HepG2 (cell line): ENCODE results near the gene CGB8. TPM values are rescaled to one million over a fixed set of nuclear protein-coding genes. Genes with fewer than 3 reads are reported as not detected.
A peak's percentile ranks its signal among the peaks of the same experiment; 100 is the strongest.

ENCODE experiments used
- AGO2 ChIP-seq: fragments of 200-400 bp; formaldehyde crosslinking; optimal IDR thresholded peaks from 2 replicates; pipeline ENCODE3; 2017; ENCODE audit warnings: mild to moderate bottlenecking, low read depth, low read length, moderate library complexity
- BORCS8-MEF2B ChIP-seq: sonication (generic); formaldehyde crosslinking; IDR thresholded peaks from 2 replicates; pipeline ENCODE4 v1.8.0; 2022; ENCODE audit warnings: mild to moderate bottlenecking, missing genetic modification reagents
- BRCA1 ChIP-seq: sonication (generic); formaldehyde crosslinking; IDR thresholded peaks from 2 replicates; pipeline ENCODE4 v1.4.0; 2020; ENCODE audit warnings: missing genetic modification reagents
- CENPT ChIP-seq: sonication (generic); formaldehyde crosslinking; IDR thresholded peaks from 2 replicates; pipeline ENCODE4 v1.8.0; 2022; ENCODE audit warnings: low read depth, mild to moderate bottlenecking, moderate library complexity, missing genetic modification reagents
- FOXK1 ChIP-seq: sonication (generic); formaldehyde crosslinking; IDR thresholded peaks from 2 replicates; pipeline ENCODE4 v1.4.0; 2020; ENCODE audit warnings: low read depth, missing genetic modification reagents, borderline replicate concordance
- HES4 ChIP-seq: sonication (generic); formaldehyde crosslinking; IDR thresholded peaks from 2 replicates; pipeline ENCODE4 v1.9.0; 2021; ENCODE audit warnings: mild to moderate bottlenecking, missing genetic modification reagents, borderline replicate concordance
- HOXA5 ChIP-seq: sonication (generic); formaldehyde crosslinking; IDR thresholded peaks from 2 replicates; pipeline ENCODE4 v1.4.0; 2020; ENCODE audit warnings: missing genetic modification reagents
- KLF9 ChIP-seq: IDR thresholded peaks from 2 replicates; pipeline ENCODE4 v1.6.1; 2016; ENCODE audit warnings: low read depth
- MAX ChIP-seq: IDR thresholded peaks from 2 replicates; pipeline ENCODE4 v1.6.1; 2012; ENCODE audit warnings: inconsistent platforms
- NCOA1 ChIP-seq: sonication (generic); formaldehyde crosslinking; IDR thresholded peaks from 2 replicates; pipeline ENCODE4 v1.9.0; 2021; ENCODE audit warnings: missing genetic modification reagents
- RORA ChIP-seq: sonication (generic); formaldehyde crosslinking; IDR thresholded peaks from 2 replicates; pipeline ENCODE4 v1.5.0; 2020; ENCODE audit warnings: mild to moderate bottlenecking, missing genetic modification reagents, moderate library complexity
- RXRA ChIP-seq: sonication (generic); formaldehyde crosslinking; IDR thresholded peaks from 2 replicates; pipeline ENCODE4 v1.5.1; 2020; ENCODE audit warnings: missing genetic modification reagents
- SAFB2 ChIP-seq: sonication (generic); formaldehyde crosslinking; IDR thresholded peaks from 2 replicates; pipeline ENCODE4 v1.5.1; 2020; ENCODE audit warnings: missing genetic modification reagents, low read depth, mild to moderate bottlenecking, borderline replicate concordance
- SIX1 ChIP-seq: sonication (generic); formaldehyde crosslinking; IDR thresholded peaks from 2 replicates; pipeline ENCODE4 v1.4.0; 2020; ENCODE audit warnings: missing genetic modification reagents, borderline replicate concordance
- SRSF4 ChIP-seq: fragments of 200-400 bp; formaldehyde crosslinking; IDR thresholded peaks from one replicate; pipeline ENCODE4 v1.6.1; 2018; ENCODE audit warnings: mild to moderate bottlenecking, low read depth, low read length, moderate library complexity; ENCODE audit not compliant: poor library complexity, severe bottlenecking
- TAF1 ChIP-seq: sonication (generic); formaldehyde crosslinking; IDR thresholded peaks from 2 replicates; pipeline ENCODE4 v1.4.0; 2020; ENCODE audit warnings: missing genetic modification reagents
- TFDP1 ChIP-seq: IDR thresholded peaks from 2 replicates; pipeline ENCODE4 v1.6.1; 2016; ENCODE audit warnings: missing compliant biosample characterization, missing genetic modification reagents, borderline replicate concordance
- ZFY ChIP-seq: sonication (generic); formaldehyde crosslinking; IDR thresholded peaks from 2 replicates; pipeline ENCODE4 v1.4.0; 2020; ENCODE audit warnings: missing genetic modification reagents
- ZFYVE20 ChIP-seq: sonication (generic); formaldehyde crosslinking; IDR thresholded peaks from 2 replicates; pipeline ENCODE4 v1.8.0; 2023; ENCODE audit warnings: low read depth, mild to moderate bottlenecking, moderate library complexity, missing genetic modification reagents, borderline replicate concordance
- ZNF253 ChIP-seq: sonication (generic); formaldehyde crosslinking; IDR thresholded peaks from 2 replicates; pipeline ENCODE4 v1.8.0; 2022; ENCODE audit warnings: mild to moderate bottlenecking, missing genetic modification reagents, borderline replicate concordance
- ZNF256 ChIP-seq: sonication (generic); formaldehyde crosslinking; conservative IDR thresholded peaks from 2 replicates; pipeline ENCODE4 v1.4.0; 2020; ENCODE audit warnings: missing genetic modification reagents
- ZNF354B ChIP-seq: sonication (generic); formaldehyde crosslinking; IDR thresholded peaks from 2 replicates; pipeline ENCODE4 v1.8.0; 2022; ENCODE audit warnings: mild to moderate bottlenecking, missing genetic modification reagents
- ZNF607 ChIP-seq: sonication (generic); formaldehyde crosslinking; IDR thresholded peaks from 2 replicates; pipeline ENCODE4 v1.5.1; 2020; ENCODE audit warnings: missing genetic modification reagents, mild to moderate bottlenecking, borderline replicate concordance
- ZNF776 ChIP-seq: sonication (generic); formaldehyde crosslinking; IDR thresholded peaks from 2 replicates; pipeline ENCODE4 v1.4.0; 2020; ENCODE audit warnings: mild to moderate bottlenecking, missing genetic modification reagents
- ZNF883 ChIP-seq: sonication (generic); formaldehyde crosslinking; IDR thresholded peaks from 2 replicates; pipeline ENCODE4 v1.5.1; 2020; ENCODE audit warnings: mild to moderate bottlenecking, missing genetic modification reagents; ENCODE audit errors: not compliant biosample characterization
- ZZZ3 ChIP-seq: sonication (generic); formaldehyde crosslinking; IDR thresholded peaks from 2 replicates; pipeline ENCODE4 v1.4.0; 2020; ENCODE audit warnings: missing genetic modification reagents, mild to moderate bottlenecking, borderline replicate concordance
- polyA plus RNA-seq, 8 experiments: library from polyadenylated mRNA; depleted of rRNA in 3 of 8; stranded (reverse) in 7 of 8; unstranded in 1 of 8; fragments of >200 nt; fragmentation: Illumina TruSeq in 4 of 8; extraction: Trizol in 4 of 8; gene quantifications; 2 replicates each; pipeline versions ENCODE4 v1.2.1 to v1.2.3, GENCODE V29; 2011 to 2016; ENCODE audit warnings: low read depth in 4 of 8, missing spikeins in 1 of 8, mixed read lengths in 1 of 8; ENCODE audit not compliant: insufficient read depth in 1 of 8
- total RNA-seq, 5 experiments: library from RNA; depleted of rRNA; stranded (reverse); fragments of >200 nt; fragmentation: Illumina TruSeq; extraction: Trizol; gene quantifications; 2 replicates each; pipeline ENCODE4 v1.2.3, GENCODE V29; 2016; ENCODE audit warnings: low read depth in 1 of 5
- TF ChIP-seq, protein P1 (sequence below): sonication (generic); formaldehyde crosslinking; IDR thresholded peaks from 2 replicates; pipeline ENCODE4 v1.8.0; 2022; ENCODE audit warnings: mild to moderate bottlenecking, missing genetic modification reagents, moderate library complexity

CGB8 gene
- total and polyA plus RNA-seq, 2 of the 13 experiments (the other 11 are each of a cell fraction or from before 2014, with no cell fraction given), result not detected

GRCh38 chr19:49085020-49085867 lies 36.3 kb upstream of the CGB8 start, which contains the start of gene SNRNP70 (continued):
- peak; percentile 96 for TF ChIP-seq HES4 (CRISPR knock-in tag)
- TF ChIP-seq RORA (CRISPR knock-in tag), result no peak
- TF ChIP-seq TAF1 (CRISPR knock-in tag), result peak; percentile 99
- TF ChIP-seq, protein P1, sequence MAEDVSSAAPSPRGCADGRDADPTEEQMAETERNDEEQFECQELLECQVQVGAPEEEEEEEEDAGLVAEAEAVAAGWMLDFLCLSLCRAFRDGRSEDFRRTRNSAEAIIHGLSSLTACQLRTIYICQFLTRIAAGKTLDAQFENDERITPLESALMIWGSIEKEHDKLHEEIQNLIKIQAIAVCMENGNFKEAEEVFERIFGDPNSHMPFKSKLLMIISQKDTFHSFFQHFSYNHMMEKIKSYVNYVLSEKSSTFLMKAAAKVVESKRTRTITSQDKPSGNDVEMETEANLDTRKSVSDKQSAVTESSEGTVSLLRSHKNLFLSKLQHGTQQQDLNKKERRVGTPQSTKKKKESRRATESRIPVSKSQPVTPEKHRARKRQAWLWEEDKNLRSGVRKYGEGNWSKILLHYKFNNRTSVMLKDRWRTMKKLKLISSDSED (CRISPR knock-in tag), result no peak
- peak; percentile 94 for TF ChIP-seq AGO2
- TF ChIP-seq ZNF883 (CRISPR knock-in tag), result peak; percentile 71
- TF ChIP-seq ZFYVE20 (CRISPR knock-in tag), result 0 out of 2 replicates have a peak, but pooled peaks have one; percentile 66
- TF ChIP-seq ZNF354B (CRISPR knock-in tag), result peak; percentile 65; the same call in 1 of the 2 replicates
- TF ChIP-seq SAFB2 (CRISPR knock-in tag), result peak; percentile 83; the same call in 1 of the 2 replicates
- peak; percentile 90 for TF ChIP-seq MAX
- peak; percentile 92 for TF ChIP-seq ZNF776 (CRISPR knock-in tag)
- peak; percentile 6; the same call in 1 of the 2 replicates for TF ChIP-seq SIX1 (CRISPR knock-in tag)
- TF ChIP-seq BRCA1 (CRISPR knock-in tag), result 0 out of 2 replicates have a peak, but pooled peaks have one; percentile 76
- no peak for TF ChIP-seq SRSF4
- TF ChIP-seq ZNF256, result no peak; the same call in 1 of the 2 replicates
- TF ChIP-seq CENPT (CRISPR knock-in tag), result no peak
- peak; percentile 70; the same call in 1 of the 2 replicates for TF ChIP-seq TFDP1 (CRISPR knock-in tag)
- TF ChIP-seq BORCS8-MEF2B (CRISPR knock-in tag), result peak; percentile 57; the same call in 1 of the 2 replicates
- TF ChIP-seq RXRA (CRISPR knock-in tag), result peak; percentile 81
- peak; percentile 83 for TF ChIP-seq HOXA5
- TF ChIP-seq ZFY (CRISPR knock-in tag), result peak; percentile 99
- TF ChIP-seq ZNF607, result no peak; the same call in 1 of the 2 replicates
- TF ChIP-seq ZNF253 (CRISPR knock-in tag), result no peak
- peak; percentile 96; the same call in 1 of the 2 replicates for TF ChIP-seq ZZZ3 (CRISPR knock-in tag)
- peak; percentile 70; the same call in 1 of the 2 replicates for TF ChIP-seq NCOA1 (CRISPR knock-in tag)
- TF ChIP-seq KLF9 (CRISPR knock-in tag), result peak; percentile 75; the same call in 1 of the 2 replicates
- peak; percentile 95 for TF ChIP-seq FOXK1 (CRISPR knock-in tag)
